ENCODE data around the gene EIF2B1. TPM values are rescaled to one million over a fixed set of nuclear protein-coding genes. Genes with fewer than 3 reads are reported as not detected.

The EIF2B1 gene
- total and polyA plus RNA-seq, 4 donors = 18.5 to 43.6 (median 37.3) TPM

DNA sequence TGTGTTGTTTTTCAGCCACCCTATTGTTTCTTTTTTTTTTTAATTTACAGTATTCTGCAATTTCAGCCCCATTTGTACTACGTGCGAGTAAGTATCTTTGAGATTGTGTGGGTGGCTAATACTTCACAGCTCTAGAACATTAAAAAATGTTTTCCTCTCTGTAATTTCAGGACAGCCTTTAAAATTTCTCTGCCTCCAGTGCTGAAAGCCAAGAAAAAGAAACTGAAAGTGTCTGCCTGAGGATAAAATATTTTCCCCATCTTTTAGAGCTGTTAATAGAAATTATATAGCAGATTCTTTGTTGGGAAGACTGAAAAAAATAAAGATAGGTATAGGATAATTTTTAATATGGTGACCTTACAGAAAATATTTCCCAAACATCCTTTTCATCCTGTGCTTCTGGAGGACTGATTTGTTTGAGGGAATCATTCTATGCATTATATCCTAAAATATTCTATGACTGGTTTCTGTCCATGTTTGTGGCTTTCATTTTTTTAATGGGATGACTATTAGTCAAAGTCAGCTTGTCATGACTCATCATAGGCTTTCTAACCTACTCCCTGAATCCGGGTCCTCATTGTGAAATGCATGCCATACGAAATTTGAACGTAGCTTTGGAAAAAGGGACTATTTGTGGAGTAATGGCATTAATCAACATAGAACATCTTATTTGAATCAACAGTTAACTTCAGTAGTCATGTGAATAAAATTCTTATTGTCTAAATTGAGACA, 26.7 kb upstream of the EIF2B1 start:
- H3K27me3 ChIP-seq (ENCODE audit: control insufficient read depth in 1 of 2, insufficient read depth in 2 of 2, low read length in 1 of 2) = no peaks in the 10 kb centered on the region
- 71 to 74% methylated on average over 5 of the region's 5 CpGs for WGBS, 2 donors
- ATAC-seq (ENCODE audit: low FRiP score) (no peak), DNase-seq (no peak)
- peaks cover 4% of the 10 kb centered on the region in 2 donors for H3K36me3 ChIP-seq (ENCODE audit: control insufficient read depth in 1 of 2, insufficient read depth in 2 of 2, low read length in 1 of 2)
- no peak overlapping the region for H3K4me3 ChIP-seq (ENCODE audit: low read length in 2 of 2)
- no peaks in the 10 kb centered on the region for H3K4me1 ChIP-seq (ENCODE audit: control insufficient read depth in 1 of 2, insufficient read depth in 2 of 2, low read length in 2 of 2)
- no peaks in the 10 kb centered on the region for H3K9me3 ChIP-seq (ENCODE audit: control insufficient read depth, low read length)
- no peak overlapping the region for H3K27ac ChIP-seq (ENCODE audit: low read depth in 1 of 2, low read length in 2 of 2)
- intact Hi-C loops (cut with DNase I) = no loop called here

DNA sequence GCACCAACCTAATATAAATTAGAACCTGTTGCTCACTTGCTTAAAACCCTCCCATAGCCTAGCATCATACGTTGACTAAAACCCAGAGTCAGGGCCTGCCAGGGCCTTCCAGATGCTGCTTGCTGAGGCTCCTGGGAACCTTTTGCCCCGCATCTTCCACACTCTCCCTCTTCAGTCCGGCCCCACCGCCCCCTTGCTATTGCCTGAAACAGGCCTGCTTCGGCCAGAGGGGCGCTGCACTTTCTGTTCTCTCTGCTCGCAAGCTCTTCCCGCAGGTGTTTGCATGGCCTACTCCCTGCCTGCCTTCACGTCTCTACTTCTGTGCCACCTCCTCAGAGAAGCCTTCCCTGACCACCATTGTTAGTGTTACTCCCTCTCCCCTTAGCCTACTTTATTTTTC, 23.7 kb upstream of the EIF2B1 start:
- H3K27ac ChIP-seq (ENCODE audit: low read depth in 1 of 2, low read length in 2 of 2) = no peak overlapping the region
- intact Hi-C loops (cut with DNase I) = no loop called here
- H3K27me3 ChIP-seq (ENCODE audit: control insufficient read depth in 1 of 2, insufficient read depth in 2 of 2, low read length in 1 of 2) = no peaks in the 10 kb centered on the region
- ATAC-seq (ENCODE audit: low FRiP score) = no peak
- peaks cover 4% of the 10 kb centered on the region in 2 donors for H3K36me3 ChIP-seq (ENCODE audit: control insufficient read depth in 1 of 2, insufficient read depth in 2 of 2, low read length in 1 of 2)
- WGBS, 2 donors = 85 to 87% methylated on average over 9 of the region's 9 CpGs
- H3K4me3 ChIP-seq (ENCODE audit: low read length in 2 of 2) = no peak overlapping the region
- DNase-seq = no peak
- H3K4me1 ChIP-seq (ENCODE audit: control insufficient read depth in 1 of 2, insufficient read depth in 2 of 2, low read length in 2 of 2) = no peaks in the 10 kb centered on the region
- H3K9me3 ChIP-seq (ENCODE audit: control insufficient read depth, low read length) = no peaks in the 10 kb centered on the region

DNA sequence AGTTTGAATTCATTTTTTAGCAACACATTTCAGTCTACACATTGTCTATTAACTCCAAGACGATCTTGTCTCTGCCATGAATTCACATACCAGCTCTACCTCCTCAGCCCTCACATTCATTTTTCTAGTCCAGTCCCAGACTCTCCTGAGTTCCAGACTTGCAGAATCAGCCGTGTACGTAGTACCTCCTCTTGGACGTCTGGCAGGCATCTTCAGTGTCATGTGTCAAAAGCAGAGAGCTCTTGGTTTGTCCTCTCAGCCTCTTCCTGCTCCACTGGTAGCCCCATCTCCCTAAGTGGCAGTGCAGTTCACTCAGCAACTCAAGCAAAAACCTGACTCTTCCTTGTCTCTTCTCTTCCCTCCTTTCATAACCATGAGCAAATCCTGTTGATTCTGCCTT, 22.9 kb upstream of the EIF2B1 start:
- no peaks in the 10 kb centered on the region for H3K4me1 ChIP-seq (ENCODE audit: control insufficient read depth in 1 of 2, insufficient read depth in 2 of 2, low read length in 2 of 2)
- DNase-seq (no peak), ATAC-seq (ENCODE audit: low FRiP score) (no peak)
- no peaks in the 10 kb centered on the region for H3K9me3 ChIP-seq (ENCODE audit: control insufficient read depth, low read length)
- H3K4me3 ChIP-seq (ENCODE audit: low read length in 2 of 2) = no peak overlapping the region
- H3K27me3 ChIP-seq (ENCODE audit: control insufficient read depth in 1 of 2, insufficient read depth in 2 of 2, low read length in 1 of 2) = no peaks in the 10 kb centered on the region
- WGBS, 2 donors = 81 to 84% methylated on average over 4 of the region's 4 CpGs
- intact Hi-C loops (cut with DNase I) = no loop called here
- H3K27ac ChIP-seq (ENCODE audit: low read depth in 1 of 2, low read length in 2 of 2) = no peak overlapping the region
- H3K36me3 ChIP-seq (ENCODE audit: control insufficient read depth in 1 of 2, insufficient read depth in 2 of 2, low read length in 1 of 2) = peaks cover 4% of the 10 kb centered on the region in 2 donors

DNA sequence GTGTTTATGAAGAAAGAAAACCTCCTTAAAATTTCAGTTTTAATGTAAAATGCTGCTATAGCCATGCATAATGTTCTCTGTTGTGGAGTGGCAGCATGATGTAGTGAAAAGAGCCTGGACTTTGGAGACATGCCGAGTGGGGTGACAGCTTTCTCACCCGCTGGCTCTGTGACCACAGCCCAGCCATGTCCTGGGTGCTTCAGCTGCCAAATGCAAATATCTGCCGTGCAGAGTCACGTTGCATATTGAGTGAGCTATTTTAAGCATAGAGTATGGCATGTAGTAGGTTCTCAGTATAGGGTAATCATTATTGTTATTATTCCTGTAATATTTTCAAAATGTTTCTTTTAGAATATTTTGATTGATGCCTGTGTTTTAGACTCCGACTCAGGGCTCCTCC, 21.9 kb upstream of the EIF2B1 start:
- H3K4me1 ChIP-seq (ENCODE audit: control insufficient read depth in 1 of 2, insufficient read depth in 2 of 2, low read length in 2 of 2) = no peaks in the 10 kb centered on the region
- ATAC-seq (ENCODE audit: low FRiP score) = no peak
- no peaks in the 10 kb centered on the region for H3K9me3 ChIP-seq (ENCODE audit: control insufficient read depth, low read length)
- intact Hi-C loops (cut with DNase I) = no loop called here
- H3K36me3 ChIP-seq (ENCODE audit: control insufficient read depth in 1 of 2, insufficient read depth in 2 of 2, low read length in 1 of 2) = peaks cover 4% of the 10 kb centered on the region in 2 donors
- WGBS, 2 donors = 47 to 49% methylated on average over 5 of the region's 5 CpGs
- no peak for DNase-seq
- H3K4me3 ChIP-seq (ENCODE audit: low read length in 2 of 2) = no peak overlapping the region
- H3K27ac ChIP-seq (ENCODE audit: low read depth in 1 of 2, low read length in 2 of 2) = no peak overlapping the region
- no peaks in the 10 kb centered on the region for H3K27me3 ChIP-seq (ENCODE audit: control insufficient read depth in 1 of 2, insufficient read depth in 2 of 2, low read length in 1 of 2)

DNA sequence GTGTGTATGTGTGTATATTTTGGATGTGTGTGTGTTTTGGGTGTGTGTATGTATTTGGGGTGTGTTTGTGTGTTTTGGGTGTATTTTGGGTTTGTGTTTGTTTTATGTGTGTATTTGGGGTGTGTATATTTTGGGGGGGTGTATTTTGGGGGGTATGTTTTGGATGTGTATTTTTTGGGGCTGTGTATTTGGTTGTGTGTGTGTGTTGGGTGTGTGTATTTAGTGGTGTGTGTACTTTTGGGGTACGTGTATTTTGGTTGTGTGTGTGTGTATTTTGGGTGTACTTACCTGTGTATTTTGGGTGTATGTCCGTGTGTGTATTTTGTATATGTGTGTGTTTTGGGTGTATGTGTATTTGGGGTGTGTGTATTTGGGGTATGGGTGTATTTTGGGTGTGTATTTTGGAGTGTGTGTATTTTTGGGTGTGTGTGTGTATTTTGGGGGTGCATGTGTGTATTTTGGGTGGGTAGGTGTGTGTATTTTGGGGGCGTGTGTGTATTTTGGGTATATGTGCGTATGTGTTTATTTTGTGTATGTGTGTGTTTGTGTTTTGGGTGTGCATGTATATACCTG, 20.7 kb upstream of the EIF2B1 start:
- 91 to 98% methylated on average over 4 of the region's 4 CpGs for WGBS, 2 donors

DNA sequence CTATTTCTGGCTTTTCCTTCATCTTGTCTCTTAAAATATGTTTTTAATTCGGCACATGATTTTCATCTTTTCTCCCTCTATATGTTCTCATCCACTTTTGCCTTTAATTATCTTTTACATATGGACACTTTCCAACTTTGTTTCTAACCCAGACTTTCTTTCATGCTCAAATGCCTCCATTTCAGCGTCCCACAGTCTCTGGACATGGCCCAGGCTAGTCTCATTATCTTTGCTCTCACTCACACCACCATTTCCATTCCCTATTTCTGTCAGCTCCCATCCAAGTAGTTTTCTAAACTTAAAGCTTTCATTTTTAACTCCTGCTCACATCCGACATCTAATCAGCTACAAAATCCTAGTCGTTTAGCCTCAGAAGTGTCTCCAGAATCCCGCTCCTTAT, 14.9 kb upstream of the EIF2B1 start:
- no peak overlapping the region for H3K27ac ChIP-seq (ENCODE audit: low read depth in 1 of 2, low read length in 2 of 2)
- no peak for ATAC-seq (ENCODE audit: low FRiP score)
- peaks cover 0 to 10% of the 10 kb centered on the region in 2 donors for H3K36me3 ChIP-seq (ENCODE audit: control insufficient read depth in 1 of 2, insufficient read depth in 2 of 2, low read length in 1 of 2)
- intact Hi-C loops (cut with DNase I) = no loop called here
- H3K4me1 ChIP-seq (ENCODE audit: control insufficient read depth in 1 of 2, insufficient read depth in 2 of 2, low read length in 2 of 2) = no peaks in the 10 kb centered on the region
- WGBS, 2 donors = 85 to 90% methylated on average over 5 of the region's 5 CpGs
- no peak overlapping the region for H3K4me3 ChIP-seq (ENCODE audit: low read length in 2 of 2)
- no peaks in the 10 kb centered on the region for H3K27me3 ChIP-seq (ENCODE audit: control insufficient read depth in 1 of 2, insufficient read depth in 2 of 2, low read length in 1 of 2)
- H3K9me3 ChIP-seq (ENCODE audit: control insufficient read depth, low read length) = no peaks in the 10 kb centered on the region
- DNase-seq = no peak

More for the DNA sequence above, 20.7 kb upstream of the EIF2B1 start:
- ATAC-seq (ENCODE audit: low FRiP score) (no peak), DNase-seq (no peak)
- Histone ChIP-seq H3K36me3 (ENCODE audit: control insufficient read depth in 1 of 2, insufficient read depth in 2 of 2, low read length in 1 of 2) (peaks cover 2% of the 10 kb centered on the region in 2 donors), H3K4me3 (ENCODE audit: low read length in 2 of 2) (no peak overlapping the region), H3K27ac (ENCODE audit: low read depth in 1 of 2, low read length in 2 of 2) (no peak overlapping the region), H3K27me3 (ENCODE audit: control insufficient read depth in 1 of 2, insufficient read depth in 2 of 2, low read length in 1 of 2) (no peaks in the 10 kb centered on the region), H3K4me1 (ENCODE audit: control insufficient read depth in 1 of 2, insufficient read depth in 2 of 2, low read length in 2 of 2) (no peaks in the 10 kb centered on the region), H3K9me3 (ENCODE audit: control insufficient read depth, low read length) (no peaks in the 10 kb centered on the region)
- intact Hi-C loops (cut with DNase I) = no loop called here

DNA sequence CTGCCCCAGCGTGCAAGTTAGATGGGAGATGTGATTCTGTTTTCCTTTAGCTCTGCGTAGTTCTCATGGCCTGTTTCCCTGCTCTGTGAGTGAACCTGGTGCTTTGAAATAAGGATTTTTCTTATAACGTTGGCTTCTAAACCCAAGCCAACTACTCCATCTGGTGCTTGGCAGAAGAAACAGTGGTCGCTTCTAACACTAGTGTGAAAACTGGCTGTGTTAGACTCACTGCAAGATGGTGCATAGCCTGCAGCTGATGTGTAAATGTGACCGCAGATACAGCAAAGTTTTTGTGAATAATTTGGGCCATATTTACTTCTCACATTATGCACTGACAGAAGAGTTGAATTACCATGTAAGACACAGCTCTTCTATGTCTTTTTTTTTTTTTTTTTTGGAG, 12.4 kb upstream of the EIF2B1 start:
- WGBS, 2 donors = 81 to 83% methylated on average over 5 of the region's 5 CpGs
- Histone ChIP-seq H3K9me3 (ENCODE audit: control insufficient read depth, low read length) (no peaks in the 10 kb centered on the region), H3K4me1 (ENCODE audit: control insufficient read depth in 1 of 2, insufficient read depth in 2 of 2, low read length in 2 of 2) (no peaks in the 10 kb centered on the region), H3K27ac (ENCODE audit: low read depth in 1 of 2, low read length in 2 of 2) (no peak overlapping the region), H3K36me3 (ENCODE audit: control insufficient read depth in 1 of 2, insufficient read depth in 2 of 2, low read length in 1 of 2) (peaks cover 0 to 10% of the 10 kb centered on the region in 2 donors), H3K4me3 (ENCODE audit: low read length in 2 of 2) (no peak overlapping the region), H3K27me3 (ENCODE audit: control insufficient read depth in 1 of 2, insufficient read depth in 2 of 2, low read length in 1 of 2) (no peaks in the 10 kb centered on the region)
- no peak for ATAC-seq (ENCODE audit: low FRiP score)
- no peak for DNase-seq
- intact Hi-C loops (cut with DNase I) = no loop called here

DNA sequence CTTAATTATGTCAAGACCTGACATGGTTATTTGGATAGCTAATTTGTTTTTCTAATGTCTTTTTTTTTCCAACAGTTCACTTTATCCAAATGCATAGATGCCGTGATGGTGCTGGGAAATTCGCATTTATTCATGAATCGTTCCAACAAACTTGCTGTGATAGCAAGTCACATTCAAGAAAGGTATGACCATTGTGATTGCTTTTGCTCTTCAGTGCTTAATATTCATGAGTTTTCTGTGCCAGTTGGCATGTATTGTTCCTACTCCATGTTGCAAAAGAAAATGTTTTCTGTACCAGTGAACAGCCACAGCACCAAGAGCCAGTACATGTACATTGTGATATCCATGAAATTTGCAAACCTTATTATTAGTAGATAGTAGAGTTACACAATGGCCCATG, 11.9 kb upstream of the EIF2B1 start:
- no peak overlapping the region for H3K4me3 ChIP-seq (ENCODE audit: low read length in 2 of 2)
- H3K27ac ChIP-seq (ENCODE audit: low read depth in 1 of 2, low read length in 2 of 2) = no peak overlapping the region
- no peaks in the 10 kb centered on the region for H3K9me3 ChIP-seq (ENCODE audit: control insufficient read depth, low read length)
- WGBS, 2 donors = 95 to 97% methylated on average over 3 of the region's 3 CpGs
- DNase-seq (no peak), ATAC-seq (ENCODE audit: low FRiP score) (no peak)
- intact Hi-C loops (cut with DNase I) = no loop called here
- peaks cover 0 to 10% of the 10 kb centered on the region in 2 donors for H3K36me3 ChIP-seq (ENCODE audit: control insufficient read depth in 1 of 2, insufficient read depth in 2 of 2, low read length in 1 of 2)
- no peaks in the 10 kb centered on the region for H3K4me1 ChIP-seq (ENCODE audit: control insufficient read depth in 1 of 2, insufficient read depth in 2 of 2, low read length in 2 of 2)
- H3K27me3 ChIP-seq (ENCODE audit: control insufficient read depth in 1 of 2, insufficient read depth in 2 of 2, low read length in 1 of 2) = no peaks in the 10 kb centered on the region

DNA sequence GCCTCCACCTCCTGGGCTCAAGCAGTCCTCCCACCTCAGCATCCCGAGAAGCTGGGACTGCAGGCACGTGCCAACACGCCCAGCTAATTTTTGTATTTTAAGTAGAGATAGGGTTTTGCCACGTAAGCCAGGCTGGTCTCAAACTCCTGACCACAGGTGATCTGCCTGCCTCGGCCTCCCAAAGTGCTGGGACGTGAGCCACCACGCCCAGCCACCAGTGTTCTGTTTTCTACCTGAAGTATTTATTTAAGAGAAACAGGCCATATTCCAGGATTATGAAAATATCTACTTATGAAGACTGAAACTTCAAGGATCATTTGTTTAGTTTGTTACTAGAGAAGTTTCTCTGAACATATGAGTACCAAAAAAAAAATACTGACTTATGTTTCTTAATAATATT, 10.4 kb upstream of the EIF2B1 start:
- peaks cover 0 to 8% of the 10 kb centered on the region in 2 donors for H3K36me3 ChIP-seq (ENCODE audit: control insufficient read depth in 1 of 2, insufficient read depth in 2 of 2, low read length in 1 of 2)
- DNase-seq = no peak
- ATAC-seq (ENCODE audit: low FRiP score) = no peak
- no peak overlapping the region for H3K27ac ChIP-seq (ENCODE audit: low read depth in 1 of 2, low read length in 2 of 2)
- H3K4me3 ChIP-seq (ENCODE audit: low read length in 2 of 2) = no peak overlapping the region
- 90 to 92% methylated on average over 7 of the region's 7 CpGs for WGBS, 2 donors
- H3K9me3 ChIP-seq (ENCODE audit: control insufficient read depth, low read length) = no peaks in the 10 kb centered on the region
- H3K27me3 ChIP-seq (ENCODE audit: control insufficient read depth in 1 of 2, insufficient read depth in 2 of 2, low read length in 1 of 2) = no peaks in the 10 kb centered on the region
- intact Hi-C loops (cut with DNase I) = no loop called here
- H3K4me1 ChIP-seq (ENCODE audit: control insufficient read depth in 1 of 2, insufficient read depth in 2 of 2, low read length in 2 of 2) = no peaks in the 10 kb centered on the region
